Measurements from ENCODE around the gene CSF3.

The CSF3 gene

GRCh38 chr17:40062329-40063186, 47.3 kb downstream of the CSF3 start, which contains the start of gene THRA:
TSS of gene THRA (plus strand) at chr17:40062965. CDS start at chr17:40074489, 11,524 bp downstream.
- DNase-seq (ENCODE audit: low read depth) = no peak

- no peak for DNase-seq (ENCODE audit: low read depth)
Observed at GRCh38 chr17:40063187-40063771, 48.0 kb downstream of the CSF3 start.

GRCh38 chr17:40063901-40064531, 48.8 kb downstream of the CSF3 start:
- DNase-seq (ENCODE audit: low read depth) = no peak

DNA sequence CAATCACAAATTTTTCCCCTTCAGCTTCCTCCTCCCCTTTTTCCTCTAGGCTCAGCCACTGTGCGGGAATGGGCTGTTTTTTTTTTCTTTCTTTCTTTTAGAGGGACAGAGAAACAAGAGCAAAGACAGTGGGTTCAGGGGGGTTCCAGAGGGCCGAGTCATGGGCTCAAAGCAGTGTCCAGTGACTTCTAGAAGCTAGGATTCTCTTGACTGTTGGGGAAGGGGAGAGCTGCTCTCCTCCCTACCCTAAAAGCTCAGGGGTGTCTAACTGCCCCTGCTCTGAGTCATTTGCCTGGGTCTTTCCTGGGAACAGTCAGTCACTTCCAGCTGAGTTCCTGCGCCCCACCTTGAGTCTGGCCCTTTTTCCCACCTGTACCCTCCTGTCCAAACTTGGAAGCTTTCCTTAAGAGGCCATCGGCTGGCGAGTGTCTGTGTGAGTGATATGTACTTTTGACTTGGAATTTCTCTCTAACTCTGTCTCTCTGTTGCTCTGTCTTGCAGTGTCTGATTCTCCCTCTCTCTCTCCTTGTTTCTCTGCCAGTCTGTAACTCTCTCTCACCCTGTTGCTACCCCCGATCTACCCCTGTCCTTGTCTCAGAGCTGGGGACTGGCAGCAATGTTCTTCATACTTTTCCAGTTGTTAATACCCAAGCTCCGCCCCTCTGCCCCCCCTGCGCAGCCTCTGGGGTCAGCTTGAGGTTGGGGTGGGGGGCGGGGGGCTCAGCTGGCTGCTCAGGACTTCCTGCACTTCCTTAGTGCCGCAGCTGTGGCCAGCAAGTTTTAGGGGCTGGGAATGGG, 49.9 kb downstream of the CSF3 start:
- DNase-seq (ENCODE audit: low read depth) = no peak

- DNase-seq (ENCODE audit: low read depth) = no peak
Observed at GRCh38 chr17:40065769-40066510, 50.7 kb downstream of the CSF3 start.
